ENCODE data around the gene EPN2. TPM values are rescaled to one million over a fixed set of nuclear protein-coding genes. Genes with fewer than 3 reads are reported as not detected.
"Not testable (repeated sequence)": the region's sequence is repeated elsewhere in the genome, so short reads cannot be mapped to it uniquely, and the experiment has no call there.

Gene EPN2
- total RNA-seq, 4 donors from 2014 or later, result 30.7 to 156 (median 45.1) TPM

DNA sequence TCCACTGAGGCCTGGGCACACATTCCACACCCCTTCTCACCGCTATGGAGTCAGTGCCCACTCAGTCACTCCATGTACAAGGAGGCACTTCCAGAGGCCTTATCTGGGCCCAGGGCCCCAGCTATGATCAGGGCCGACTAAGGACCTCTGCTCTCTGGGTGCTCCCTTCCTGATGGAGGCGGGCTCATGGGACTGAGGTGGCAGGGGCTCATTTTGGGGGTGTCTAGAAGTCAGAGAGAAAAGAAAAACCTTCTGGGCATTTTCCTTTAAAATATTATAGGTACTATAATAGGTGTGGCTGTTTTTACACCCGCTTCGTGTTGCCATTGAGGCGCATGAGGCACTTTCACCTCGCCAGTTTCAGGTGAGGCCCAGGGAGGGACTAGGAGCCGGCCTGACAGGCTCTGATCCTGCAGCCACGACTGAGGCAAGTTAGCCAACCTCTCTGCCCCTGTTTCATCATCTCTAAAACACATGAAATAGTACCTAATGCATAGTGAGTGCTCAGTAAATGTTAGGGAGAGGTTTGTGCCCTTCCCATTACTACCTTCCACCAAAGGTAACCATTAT lies 111.0 kb downstream of the EPN2 start:
- WGBS, 2 donors (ENCODE audit: low coverage in 1 of 2), result 88 to 92% methylated on average over 6 to 7 of the region's 9 CpGs

DNA sequence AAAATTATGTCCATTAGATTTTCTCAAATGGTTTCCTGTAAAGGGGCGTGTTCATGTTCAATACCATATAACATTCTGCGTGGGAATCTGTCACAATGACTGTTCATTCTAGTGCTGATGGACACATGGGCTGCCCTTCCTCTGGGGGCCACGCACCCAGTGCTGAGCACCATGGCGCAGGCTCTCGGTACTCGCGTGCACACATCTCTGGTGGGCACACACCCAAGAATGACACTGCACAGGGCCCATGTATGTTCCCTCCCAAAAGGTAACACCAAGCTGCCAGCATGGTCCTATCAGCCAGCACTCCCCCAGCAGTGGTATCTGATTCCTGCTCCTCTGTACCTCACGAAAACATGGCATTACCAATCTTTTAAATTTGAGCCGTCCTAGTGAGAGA lies 111.6 kb downstream of the EPN2 start:
- WGBS, 2 donors (ENCODE audit: low coverage in 1 of 2), result 99 to 100% methylated on average over 2 to 4 of the region's 9 CpGs
- TF ChIP-seq POLR2A (IDR thresholded peaks at IDR 0.05), result no peak
- no peak for TF ChIP-seq POLR2AphosphoS5 (IDR thresholded peaks at IDR 0.05)
- TF ChIP-seq EP300 (IDR thresholded peaks at IDR 0.05), result no peak
- TF ChIP-seq, protein P1, sequence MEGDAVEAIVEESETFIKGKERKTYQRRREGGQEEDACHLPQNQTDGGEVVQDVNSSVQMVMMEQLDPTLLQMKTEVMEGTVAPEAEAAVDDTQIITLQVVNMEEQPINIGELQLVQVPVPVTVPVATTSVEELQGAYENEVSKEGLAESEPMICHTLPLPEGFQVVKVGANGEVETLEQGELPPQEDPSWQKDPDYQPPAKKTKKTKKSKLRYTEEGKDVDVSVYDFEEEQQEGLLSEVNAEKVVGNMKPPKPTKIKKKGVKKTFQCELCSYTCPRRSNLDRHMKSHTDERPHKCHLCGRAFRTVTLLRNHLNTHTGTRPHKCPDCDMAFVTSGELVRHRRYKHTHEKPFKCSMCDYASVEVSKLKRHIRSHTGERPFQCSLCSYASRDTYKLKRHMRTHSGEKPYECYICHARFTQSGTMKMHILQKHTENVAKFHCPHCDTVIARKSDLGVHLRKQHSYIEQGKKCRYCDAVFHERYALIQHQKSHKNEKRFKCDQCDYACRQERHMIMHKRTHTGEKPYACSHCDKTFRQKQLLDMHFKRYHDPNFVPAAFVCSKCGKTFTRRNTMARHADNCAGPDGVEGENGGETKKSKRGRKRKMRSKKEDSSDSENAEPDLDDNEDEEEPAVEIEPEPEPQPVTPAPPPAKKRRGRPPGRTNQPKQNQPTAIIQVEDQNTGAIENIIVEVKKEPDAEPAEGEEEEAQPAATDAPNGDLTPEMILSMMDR (IDR thresholded peaks at IDR 0.05), result no peak
- H3K4me1 ChIP-seq, result peaks cover 3 to 41% (median 20%) of the 10 kb centered on the region in 3 donors

More for the DNA sequence above, 111.0 kb downstream of the EPN2 start:
- no peaks in the 10 kb centered on the region for H3K9me3 ChIP-seq
- TF ChIP-seq, protein P1 (IDR thresholded peaks at IDR 0.05), result no peak
- TF ChIP-seq POLR2AphosphoS5 (IDR thresholded peaks at IDR 0.05) (no peak), EP300 (IDR thresholded peaks at IDR 0.05) (no peak), POLR2A (IDR thresholded peaks at IDR 0.05) (no peak)
- H3K27me3 ChIP-seq, result no peaks in the 10 kb centered on the region
- peaks cover 3 to 46% (median 20%) of the 10 kb centered on the region in 3 donors for H3K4me1 ChIP-seq
- peak overlapping the region in 3 of 4 donors; percentile 83 for H3K27ac ChIP-seq
- no peak for ATAC-seq
- no peaks in the 10 kb centered on the region for H3K36me3 ChIP-seq
- H3K4me3 ChIP-seq, result no peak overlapping the region

DNA sequence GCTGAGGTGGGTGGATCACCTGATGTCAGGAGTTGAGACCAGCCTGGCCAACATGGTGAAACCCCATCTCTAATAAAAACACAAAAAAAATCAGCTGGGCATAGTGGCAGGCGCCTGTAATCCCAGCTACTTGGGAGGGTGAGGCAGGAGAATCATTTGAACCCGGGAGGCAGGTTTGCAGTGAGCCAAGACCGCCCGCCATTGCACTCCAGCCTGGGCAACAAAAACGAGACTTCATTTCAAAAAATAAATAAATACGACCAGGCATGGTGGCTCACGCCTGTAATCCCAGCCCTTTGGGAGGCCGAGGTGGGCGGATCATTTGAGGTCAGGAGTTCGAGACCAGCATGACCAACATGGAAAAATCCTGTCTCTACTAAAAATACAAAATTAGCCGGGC lies 116.2 kb downstream of the EPN2 start:
- 82 to 94% methylated on average over 2 to 10 of the region's 11 CpGs for WGBS, 2 donors (ENCODE audit: low coverage in 1 of 2)
- not testable (repeated sequence) for H3K27ac ChIP-seq, H3K9me3 ChIP-seq, ATAC-seq, H3K4me3 ChIP-seq, H3K27me3 ChIP-seq, H3K4me1 ChIP-seq
- peaks cover 0 to 20% of the 10 kb centered on the region in 2 donors for H3K36me3 ChIP-seq

More for the DNA sequence above, 111.6 kb downstream of the EPN2 start:
- Histone ChIP-seq H3K36me3 (no peaks in the 10 kb centered on the region), H3K27me3 (no peaks in the 10 kb centered on the region), H3K4me3 (no peak overlapping the region), H3K9me3 (no peaks in the 10 kb centered on the region), H3K27ac (no peak overlapping the region)
- no peak for ATAC-seq

DNA sequence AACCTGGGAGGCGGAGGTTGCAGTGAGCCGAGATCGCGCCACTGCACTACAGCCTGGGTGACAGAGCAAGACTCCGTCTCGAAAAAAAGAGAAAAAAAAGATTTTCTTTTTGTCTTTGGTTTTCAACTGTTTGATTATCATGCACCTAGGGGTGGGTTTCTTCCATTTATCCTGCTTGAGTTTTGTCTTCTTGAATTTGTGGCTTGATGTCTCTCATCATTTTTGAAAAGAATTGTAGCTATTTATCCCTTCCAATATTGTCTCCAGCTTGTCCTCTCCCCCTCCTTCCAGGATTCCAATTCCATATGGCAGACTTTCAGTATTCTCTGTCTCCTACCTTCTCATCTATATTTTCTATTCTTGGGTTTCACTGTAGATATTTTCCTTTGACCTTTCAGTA lies 117.6 kb downstream of the EPN2 start:
- Histone ChIP-seq H3K27ac (no peak overlapping the region), H3K9me3 (no peaks in the 10 kb centered on the region), H3K27me3 (no peaks in the 10 kb centered on the region), H3K36me3 (peaks cover 0 to 26% of the 10 kb centered on the region in 2 donors), H3K4me3 (no peak overlapping the region), H3K4me1 (no peaks in the 10 kb centered on the region)
- no peak for ATAC-seq
- TF ChIP-seq POLR2AphosphoS5 (IDR thresholded peaks at IDR 0.05) (no peak), EP300 (IDR thresholded peaks at IDR 0.05) (no peak), POLR2A (IDR thresholded peaks at IDR 0.05) (no peak)
- TF ChIP-seq, protein P1 (IDR thresholded peaks at IDR 0.05), result no peak
- WGBS, 2 donors (ENCODE audit: low coverage in 1 of 2), result 88 to 90% methylated on average over 5 to 6 of the region's 6 CpGs

DNA sequence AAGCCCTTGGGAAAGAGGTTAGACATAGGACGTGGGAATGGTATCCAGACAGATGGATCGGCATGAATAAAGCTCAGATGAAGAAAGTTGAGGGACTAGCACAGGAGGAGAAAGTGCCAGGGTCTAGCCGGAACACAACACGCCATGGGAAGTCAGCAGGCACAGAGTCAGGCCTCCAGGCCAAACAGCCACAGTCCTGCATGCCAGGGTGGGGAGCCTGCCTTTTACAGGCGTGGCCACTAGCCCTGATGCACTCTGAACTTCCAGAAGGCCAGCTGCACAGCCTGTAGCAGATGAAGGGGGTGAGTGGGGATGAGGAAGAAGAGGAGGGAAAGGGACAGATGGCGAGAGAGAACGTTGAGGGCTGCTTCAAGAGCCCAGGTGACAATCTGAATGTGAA lies 120.2 kb downstream of the EPN2 start:
- WGBS, 2 donors (ENCODE audit: low coverage in 1 of 2), result 86 to 89% methylated on average over 4 to 7 of the region's 7 CpGs
- H3K36me3 ChIP-seq, result peaks cover 0 to 32% of the 10 kb centered on the region in 2 donors
- no peak for ATAC-seq
- no peak overlapping the region for H3K4me3 ChIP-seq
- no peaks in the 10 kb centered on the region for H3K27me3 ChIP-seq
- H3K9me3 ChIP-seq, result no peaks in the 10 kb centered on the region
- H3K27ac ChIP-seq, result no peak overlapping the region
- peaks cover 0 to 13% (median 5%) of the 10 kb centered on the region in 3 donors for H3K4me1 ChIP-seq
- TF ChIP-seq POLR2AphosphoS5 (IDR thresholded peaks at IDR 0.05) (no peak), POLR2A (IDR thresholded peaks at IDR 0.05) (no peak), EP300 (IDR thresholded peaks at IDR 0.05) (no peak)
- TF ChIP-seq, protein P1 (IDR thresholded peaks at IDR 0.05), result no peak
